HG02943 (cell line): ENCODE results near the gene RXRG.
A peak's percentile ranks its signal among the peaks of the same experiment; 100 is the strongest.

ENCODE experiments used
- ATAC-seq: cut with Tn5 transposase; IDR thresholded peaks from one replicate; pipeline ENCODE4 v1.9.1; 2021; ENCODE audit warnings: mild to moderate bottlenecking, low read depth, moderate library complexity; ENCODE audit not compliant: unreplicated experiment

The RXRG gene

DNA sequence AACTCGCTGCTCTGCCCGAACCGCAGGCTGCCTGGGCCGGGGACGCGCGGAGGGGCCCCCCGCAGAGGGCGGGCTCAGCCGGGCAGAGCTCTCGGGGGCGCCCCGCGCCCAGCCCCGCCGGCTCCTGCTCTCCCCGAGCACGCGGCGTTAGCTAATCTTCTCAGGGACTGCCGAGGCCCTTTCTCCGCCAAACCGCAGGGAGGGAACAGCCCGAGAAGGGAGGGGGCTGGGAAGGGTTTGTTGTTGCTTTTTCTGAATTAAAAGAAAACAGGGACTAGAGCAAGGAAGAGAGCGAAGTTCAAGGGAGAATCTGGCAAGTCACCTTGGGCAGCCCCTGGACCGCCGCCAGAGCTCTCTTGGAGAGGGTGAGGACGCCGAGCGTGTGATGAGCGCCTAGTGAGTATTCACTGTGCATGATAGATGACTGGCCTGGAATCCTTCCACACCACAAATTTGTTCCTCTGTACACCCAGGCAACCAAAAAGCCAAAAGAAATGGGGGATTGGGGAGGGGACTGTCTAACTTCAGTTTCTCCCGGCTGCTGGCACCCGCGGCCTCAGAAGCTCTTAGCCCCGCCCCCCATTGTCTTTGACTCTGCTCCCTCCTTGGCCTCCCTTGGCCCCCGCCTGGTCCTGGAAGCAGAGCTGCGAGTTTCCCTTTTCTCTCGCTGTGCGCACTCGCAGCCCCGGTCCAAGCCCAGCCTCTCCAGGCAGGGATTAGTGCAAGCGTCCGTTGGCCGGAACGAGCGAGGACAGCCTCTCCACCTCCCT is 68.7 kb downstream of the RXRG start:
- no peak for ATAC-seq

DNA sequence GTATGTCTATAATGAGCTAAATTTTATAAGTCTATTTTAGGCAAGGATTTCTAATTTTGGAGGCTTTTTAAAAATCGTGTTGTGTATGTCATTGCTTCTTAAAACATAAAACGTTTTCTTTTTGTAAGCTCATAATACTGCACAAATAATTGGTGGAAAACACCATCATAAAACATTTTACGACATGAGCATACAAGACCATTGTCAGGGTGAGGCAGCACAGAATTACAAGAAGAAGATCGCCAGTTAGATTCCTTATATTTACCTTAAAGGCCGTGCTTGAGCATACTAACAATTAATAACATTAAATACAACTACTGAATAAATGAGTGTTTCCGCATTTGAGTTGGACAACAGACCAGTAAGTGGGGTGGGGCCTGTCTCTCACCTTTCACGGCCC is 69.3 kb downstream of the RXRG start:
- no peak for ATAC-seq

DNA sequence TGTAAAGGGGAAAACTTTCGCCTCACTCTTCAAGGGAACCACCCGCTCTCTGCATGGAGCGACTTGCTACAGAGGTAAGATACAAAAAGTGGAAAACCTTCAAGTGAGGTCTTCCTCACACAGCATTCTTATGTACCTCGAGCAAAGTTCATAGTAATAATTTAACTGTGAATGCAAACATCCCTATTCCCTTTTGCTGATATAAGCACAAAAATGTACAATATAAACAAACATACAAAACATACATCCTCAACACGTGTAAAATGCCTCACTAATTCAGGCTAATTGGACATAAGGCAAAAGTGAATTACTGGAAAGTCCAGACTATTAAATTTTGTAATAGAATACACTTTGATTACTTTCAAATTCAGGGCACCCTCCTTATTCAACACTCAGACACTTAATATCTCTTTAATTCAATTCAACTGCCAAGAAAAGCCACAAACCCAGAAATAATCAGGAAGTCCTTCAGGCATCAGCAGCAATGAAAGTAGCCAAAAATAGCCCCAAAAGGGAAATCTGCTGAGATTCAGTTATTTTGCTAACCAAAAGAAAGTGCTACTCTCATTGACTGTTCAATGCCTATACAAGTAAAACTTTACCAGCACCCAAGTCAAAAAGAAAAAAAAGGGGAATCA is 73.2 kb downstream of the RXRG start:
- no peak for ATAC-seq

DNA sequence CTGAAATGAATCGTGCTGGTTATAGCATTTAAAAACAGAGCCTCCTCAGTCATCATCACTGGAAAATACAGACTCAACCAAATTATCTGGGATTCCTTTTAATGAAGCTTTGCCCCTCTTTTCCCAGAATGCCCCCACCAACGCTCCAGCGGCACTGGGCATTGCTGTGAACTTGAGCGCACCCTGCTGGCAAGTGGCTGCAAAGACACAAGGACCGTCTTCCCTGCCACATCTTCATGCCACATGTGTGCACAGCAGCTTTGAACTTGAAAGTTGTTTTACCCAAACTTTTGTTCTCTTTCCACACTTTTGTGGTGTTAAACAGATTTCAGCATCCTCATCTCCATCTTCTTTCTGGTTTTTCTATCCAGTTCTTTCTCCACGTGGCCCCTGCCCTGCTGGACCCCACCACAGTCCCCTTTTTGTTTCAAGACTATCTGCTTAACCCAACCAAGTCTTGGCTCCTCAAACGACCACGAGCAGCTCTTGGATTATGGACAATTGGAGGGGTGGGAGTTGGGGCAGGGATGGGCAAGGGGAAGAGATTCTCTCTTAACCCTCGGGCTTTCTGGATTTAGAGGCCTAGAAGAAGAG is 75.6 kb downstream of the RXRG start:
- ATAC-seq, result no peak

DNA sequence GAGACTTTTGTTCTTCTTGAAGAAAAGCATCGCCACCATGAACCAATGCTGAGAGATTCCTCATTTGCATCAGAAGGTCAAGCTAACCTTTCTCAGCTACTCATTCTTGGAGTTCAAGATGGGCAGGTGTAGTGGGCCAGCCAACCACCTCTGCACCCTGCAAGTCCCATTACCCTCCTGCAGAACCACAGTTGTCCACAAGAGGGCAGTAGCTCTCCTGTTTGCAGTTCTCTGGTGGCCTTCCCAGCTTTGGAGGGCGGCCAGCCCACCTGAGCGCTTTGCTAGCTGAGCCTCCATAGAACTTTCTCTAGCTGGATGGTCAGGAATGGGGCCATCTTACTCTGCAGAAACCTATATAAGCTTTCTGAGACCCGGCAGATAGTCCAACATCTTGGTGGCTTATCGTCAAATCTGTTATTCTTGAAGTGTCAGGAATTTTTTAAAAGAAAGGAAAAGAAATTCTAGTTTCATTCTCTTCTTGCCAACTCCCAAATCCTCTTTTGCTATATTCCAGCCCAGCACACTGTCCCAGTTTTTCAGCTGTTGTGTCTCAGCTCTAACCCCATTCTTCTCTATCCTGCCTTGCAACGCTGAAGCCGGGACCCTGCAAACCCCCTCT is 77.4 kb downstream of the RXRG start:
- peak; percentile 71 for ATAC-seq

DNA sequence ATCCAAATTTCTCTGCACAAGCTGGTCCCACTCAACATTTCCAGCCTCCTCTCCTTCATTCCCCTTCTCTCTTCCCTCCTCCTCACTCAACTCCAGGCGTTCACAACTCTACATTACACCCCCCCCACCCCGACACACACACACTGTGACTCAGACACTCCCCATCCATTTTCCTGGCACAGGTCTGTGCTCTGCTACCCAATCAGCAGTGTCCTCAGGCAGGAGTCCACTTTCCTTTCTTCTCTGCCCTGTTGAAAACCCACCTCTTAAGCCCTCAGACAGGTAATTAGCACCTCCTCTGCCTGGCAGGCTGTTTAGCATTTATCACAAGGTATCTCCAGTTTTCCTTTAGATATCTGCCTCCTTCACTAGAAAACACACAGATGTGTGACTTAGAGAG is 79.6 kb downstream of the RXRG start:
- no peak for ATAC-seq

DNA sequence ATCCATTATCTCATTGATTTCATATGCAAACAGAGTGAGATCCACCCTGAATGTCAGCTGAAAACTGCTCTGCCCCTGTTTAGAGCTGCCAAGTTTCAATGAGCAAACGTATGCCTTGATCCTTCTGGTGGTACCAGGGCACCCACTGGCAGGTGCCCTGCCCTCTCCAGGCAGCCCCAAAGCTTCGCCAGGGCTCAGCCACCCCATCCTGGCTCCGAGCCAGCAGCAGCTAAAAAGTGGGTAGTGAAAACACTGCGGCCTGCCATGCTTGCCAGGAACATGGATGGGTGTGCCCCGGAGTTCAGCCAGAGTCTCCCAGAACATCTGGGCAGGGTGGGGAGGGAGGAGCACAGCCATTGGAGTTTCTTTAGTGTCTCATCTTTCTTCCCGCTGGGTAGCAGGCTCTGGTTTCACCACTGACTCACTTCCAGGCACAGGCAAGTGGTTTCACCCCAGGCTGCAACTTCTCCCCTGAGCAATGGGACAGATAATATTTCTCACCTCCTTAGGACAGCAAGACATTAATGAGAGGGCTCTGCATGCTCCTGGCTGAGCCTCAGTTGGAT is 80.3 kb downstream of the RXRG start:
- no peak for ATAC-seq

DNA sequence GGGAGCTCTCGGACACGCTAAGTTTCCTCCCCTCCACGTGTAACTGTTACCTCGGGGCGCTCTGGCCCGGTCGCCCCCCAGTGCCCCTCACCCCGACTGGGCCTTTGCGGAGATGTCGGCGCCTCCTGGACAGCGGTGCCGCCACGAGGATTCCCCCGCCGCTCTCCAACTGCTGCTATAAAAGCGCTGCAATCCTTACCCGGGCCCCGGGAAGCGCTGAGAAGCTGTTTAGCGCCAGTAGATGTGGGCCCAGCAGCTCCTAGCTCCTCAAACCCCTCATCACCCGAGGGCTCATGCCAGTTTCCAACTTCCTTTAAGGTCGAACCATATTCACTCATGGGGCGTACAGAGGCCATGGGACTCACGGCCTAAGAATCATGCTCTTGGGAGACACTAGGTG is 88.0 kb downstream of the RXRG start:
- no peak for ATAC-seq

DNA sequence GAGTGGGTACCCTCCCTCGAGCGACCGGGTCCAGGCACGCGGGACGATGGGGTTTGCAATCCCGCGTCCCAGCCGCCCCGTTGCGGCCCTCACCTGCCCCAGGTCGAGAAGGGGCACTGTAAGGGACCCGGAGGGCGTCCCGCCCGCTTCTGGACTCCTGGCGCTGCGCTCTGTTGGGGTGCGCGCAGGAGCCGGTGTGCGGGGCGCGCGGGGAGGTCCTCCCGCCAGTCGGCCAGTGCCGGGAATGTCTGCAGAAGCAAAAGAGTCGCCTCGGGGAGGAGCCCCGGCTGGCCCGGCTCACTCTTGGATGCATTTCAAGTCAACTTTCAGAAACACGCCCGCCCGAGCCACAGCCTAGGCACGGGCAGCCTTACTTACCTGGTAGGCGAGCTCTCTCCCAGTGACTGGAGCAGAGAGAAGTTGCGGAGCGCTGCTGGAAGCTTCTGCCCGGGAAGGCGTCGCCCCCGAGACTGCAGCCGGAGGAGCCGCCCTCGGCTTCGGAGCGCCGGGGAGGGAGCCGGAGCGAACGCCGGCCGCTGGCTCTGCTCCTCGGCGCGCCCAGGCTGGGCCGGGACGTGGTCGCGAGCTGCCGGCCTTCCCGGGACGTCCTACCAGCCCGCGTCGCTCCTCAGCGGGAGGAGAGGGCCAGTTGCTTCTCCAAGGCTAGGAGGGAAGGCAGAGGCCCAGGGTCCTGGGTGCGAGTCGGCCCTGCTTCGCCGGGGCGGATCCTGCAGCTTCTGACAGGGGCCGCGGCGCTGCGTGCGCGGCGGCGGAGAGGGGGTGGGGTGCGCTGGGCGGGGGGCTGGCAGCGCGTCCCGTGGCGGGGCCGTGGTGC is 88.7 kb downstream of the RXRG start, which contains the start of gene LMX1A:
LMX1A (minus strand) TSS at position 739 of the 835 bp plus-strand sequence. CDS start 1,156 bp downstream, outside the sequence.
- ATAC-seq, result no peak

DNA sequence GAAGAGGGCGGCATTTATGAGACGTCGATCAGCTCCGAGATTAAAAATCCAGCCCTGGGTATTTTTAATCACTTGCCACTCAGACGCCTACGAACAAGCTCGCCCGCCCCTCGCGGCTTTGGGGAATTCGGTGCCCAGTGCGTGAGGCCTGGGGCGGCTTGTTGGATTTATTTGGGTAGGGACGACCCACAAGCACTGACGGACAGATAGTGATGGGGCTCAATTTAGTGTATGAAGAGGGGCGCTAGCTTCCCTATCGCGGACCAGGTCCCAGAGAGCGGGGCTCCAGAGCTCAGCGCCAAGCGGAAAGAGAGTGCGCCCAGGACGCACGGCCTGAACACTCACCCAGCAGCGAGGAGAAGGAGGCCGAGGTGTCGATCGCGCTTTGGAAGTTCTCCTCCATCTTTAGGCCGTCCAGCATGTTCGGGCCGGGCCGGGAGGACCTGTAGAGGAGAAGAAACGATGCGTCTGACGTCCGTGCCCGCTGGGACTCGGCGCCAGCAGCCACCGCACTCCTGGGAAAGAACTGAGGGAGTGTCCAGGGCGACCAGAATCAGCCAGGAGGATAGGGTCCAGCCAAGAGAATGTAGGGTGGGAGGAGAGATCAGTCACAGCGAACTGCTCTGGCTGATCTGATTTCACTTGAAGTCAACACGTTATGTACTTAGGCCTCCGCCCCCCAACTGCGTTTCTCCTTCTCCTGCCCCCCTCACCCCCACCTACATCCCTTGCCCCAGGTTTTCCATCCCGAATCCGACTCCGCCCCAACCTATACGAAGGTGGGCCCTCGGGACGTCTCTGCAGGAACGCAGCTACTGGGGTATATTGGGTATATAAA is 89.6 kb downstream of the RXRG start:
- ATAC-seq, result no peak

DNA sequence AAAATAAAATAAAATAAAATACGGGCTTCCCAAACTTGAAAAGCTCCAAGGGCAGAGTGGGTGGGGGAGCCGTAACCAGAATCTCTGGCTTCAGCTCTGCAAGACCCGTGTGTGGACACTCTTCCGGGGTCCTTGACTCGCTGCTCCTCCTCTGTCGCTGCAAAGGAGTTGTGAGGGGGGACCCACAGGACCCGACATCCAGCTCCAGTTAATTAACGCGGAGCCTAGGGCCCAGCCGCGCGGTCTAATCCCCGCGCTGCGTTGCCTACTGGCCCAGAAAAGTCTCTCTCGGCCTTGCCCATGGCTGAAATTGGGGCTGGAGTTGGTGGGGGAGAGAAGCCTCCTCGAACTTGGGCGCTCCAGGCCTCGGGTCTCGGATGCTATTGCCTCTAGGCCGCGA is 90.2 kb downstream of the RXRG start:
- ATAC-seq, result no peak

DNA sequence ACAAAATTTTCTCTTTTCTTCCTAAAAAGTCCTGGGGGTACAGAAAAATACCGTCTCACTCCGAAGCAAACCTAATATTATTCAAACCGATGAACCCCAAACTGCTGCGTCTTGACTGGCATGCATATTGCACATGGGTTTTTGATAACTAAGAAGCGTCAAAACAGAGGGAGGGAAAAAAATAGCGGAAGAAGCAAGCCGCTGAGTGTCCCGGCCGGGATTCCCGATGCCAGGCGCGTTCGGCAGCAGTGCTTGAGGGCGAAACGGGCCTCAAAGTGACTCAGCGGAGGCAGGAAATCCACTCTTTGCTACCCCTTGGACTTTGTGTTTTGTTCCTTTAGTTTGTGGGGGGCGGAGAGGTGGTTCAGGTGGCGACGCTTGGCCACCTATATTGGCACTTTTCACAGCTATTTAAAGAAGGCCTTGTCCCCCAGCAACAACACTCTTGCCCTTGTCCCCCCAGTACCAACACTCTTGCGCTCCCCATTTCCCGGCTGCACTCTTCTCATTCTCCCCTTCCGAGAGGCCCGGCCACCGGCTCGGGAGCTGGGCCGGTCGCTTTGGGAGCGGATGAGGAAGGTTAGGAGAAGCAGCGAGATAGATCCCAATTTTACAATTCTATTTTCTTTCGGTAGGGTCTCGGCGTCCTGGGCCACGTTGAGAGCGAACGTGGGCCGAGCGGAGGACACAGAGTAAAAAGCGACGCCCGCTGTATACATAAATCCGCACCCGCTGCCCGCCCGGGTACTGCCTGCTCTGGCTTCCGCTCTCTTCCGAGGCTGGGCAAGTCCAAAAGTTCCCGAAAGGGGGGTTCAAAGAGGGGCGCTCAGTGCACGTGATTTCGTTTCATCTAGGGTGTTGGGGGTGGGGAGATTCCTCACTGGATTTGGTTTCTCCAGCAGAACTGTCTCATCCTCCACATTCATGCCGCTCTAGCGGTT is 90.9 kb downstream of the RXRG start:
- ATAC-seq, result no peak

DNA sequence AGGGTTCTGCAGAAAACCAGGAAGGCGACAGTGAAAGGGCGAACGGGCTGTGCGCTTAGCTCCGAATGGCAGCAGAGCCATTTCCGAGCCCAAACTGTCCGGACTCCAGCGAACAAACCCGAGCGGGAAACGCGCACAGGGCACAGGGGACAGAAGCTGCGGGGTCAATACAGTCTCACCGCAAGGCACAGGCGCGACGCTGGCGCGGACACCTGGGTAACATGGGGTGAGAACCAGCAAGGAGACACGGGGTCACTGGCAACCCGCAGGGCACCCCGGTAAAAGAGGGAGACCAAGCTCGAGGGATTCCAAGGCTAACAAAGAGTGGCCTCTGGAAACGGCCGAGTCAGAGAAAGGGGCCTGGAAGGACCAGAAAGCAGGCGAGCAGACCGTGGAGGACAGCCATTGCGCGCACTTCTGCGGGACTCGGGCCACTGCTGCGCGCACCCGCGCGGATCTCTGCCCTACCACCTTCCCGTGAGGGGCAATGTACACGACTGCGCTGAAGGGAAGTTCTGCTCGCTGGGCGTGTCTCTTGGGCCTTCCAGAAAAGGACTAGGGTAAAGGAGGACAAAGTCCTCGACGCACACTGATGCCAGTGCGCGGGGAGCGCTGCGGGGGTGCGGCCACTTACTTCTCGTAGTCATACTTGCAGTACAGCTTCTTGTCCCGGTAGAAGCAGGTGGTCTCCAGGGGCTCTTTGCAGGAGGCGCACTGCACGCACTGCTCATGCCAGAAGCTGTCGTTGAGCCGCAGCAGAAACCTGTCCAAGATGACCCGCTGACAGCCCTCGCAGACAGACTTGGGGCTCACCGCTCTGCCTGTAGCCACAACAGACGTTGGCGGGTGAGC is 92.3 kb downstream of the RXRG start:
- ATAC-seq, result no peak

DNA sequence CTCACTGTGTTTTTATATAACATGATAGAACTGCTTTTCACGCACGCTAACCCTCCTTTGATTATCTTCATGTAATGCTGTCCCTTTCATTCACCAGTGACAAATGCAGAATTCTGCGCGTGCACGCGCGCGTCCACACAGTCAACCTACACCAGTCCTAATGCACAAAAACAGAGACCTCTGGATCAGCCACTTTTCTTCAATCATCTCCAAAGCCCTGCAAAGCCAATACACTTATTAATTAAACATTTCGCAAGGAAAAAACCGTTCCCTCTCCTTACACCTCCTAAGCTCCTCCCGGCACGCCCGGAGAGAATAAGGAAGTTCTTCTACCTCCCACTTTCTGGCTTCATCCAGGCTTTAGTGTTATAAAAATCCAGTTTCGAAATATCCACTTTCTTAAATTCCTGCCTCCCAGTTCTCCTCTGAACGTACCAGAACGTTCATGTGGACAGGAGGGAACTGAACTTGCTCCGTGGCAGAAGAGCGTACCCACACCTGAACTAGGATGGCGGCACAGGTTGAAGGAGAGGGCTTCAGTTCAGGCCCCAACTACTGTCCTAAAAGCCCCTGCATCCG is 93.0 kb downstream of the RXRG start:
- ATAC-seq, result no peak
